Inferior parietal cortex (tissue), 1 donor: ENCODE results near the gene COASY.

Experiments used
- DNase-seq: peaks from one replicate; pipeline ENCODE4 v3.0.0-alpha.2; 2016; ENCODE audit errors: extremely low spot score

The COASY gene

GRCh38 chr17:42561897-42562387 lies at the start of gene COASY:
Gene COASY (plus strand): TSS chr17:42562148. CDS start chr17:42562623, 475 bp downstream.
- peak; percentile 99 for DNase-seq

GRCh38 chr17:42512246-42512645 lies 49.7 kb upstream of the COASY start:
- DNase-seq = no peak

- DNase-seq = no peak
Measured at GRCh38 chr17:42512733-42513251, 49.2 kb upstream of the COASY start.

- no peak for DNase-seq
Measured at GRCh38 chr17:42513686-42514085, 48.3 kb upstream of the COASY start.

GRCh38 chr17:42514279-42514678 lies 47.7 kb upstream of the COASY start:
- DNase-seq = no peak

- no peak for DNase-seq
Measured at GRCh38 chr17:42514867-42515266, 47.1 kb upstream of the COASY start.

- peak; percentile 79 for DNase-seq
Measured at GRCh38 chr17:42517516-42517915, 44.4 kb upstream of the COASY start.

- DNase-seq = peak; percentile 54
Measured at GRCh38 chr17:42518046-42518754, 43.7 kb upstream of the COASY start.

- DNase-seq = peak; percentile 15
Measured at GRCh38 chr17:42518755-42519545, 43.0 kb upstream of the COASY start.

GRCh38 chr17:42519546-42520491 lies 42.1 kb upstream of the COASY start:
- DNase-seq = peak; percentile 67

GRCh38 chr17:42520540-42520951 lies 41.4 kb upstream of the COASY start:
- no peak for DNase-seq

- no peak for DNase-seq
Measured at GRCh38 chr17:42521036-42521435, 40.9 kb upstream of the COASY start.

GRCh38 chr17:42521666-42522262 lies 40.2 kb upstream of the COASY start:
- DNase-seq = no peak

GRCh38 chr17:42522263-42522790 lies 39.6 kb upstream of the COASY start:
- DNase-seq = no peak

GRCh38 chr17:42522798-42523278 lies 39.1 kb upstream of the COASY start:
- no peak for DNase-seq

- no peak for DNase-seq
Measured at GRCh38 chr17:42525221-42525620, 36.7 kb upstream of the COASY start.

- no peak for DNase-seq
Measured at GRCh38 chr17:42526031-42526444, 35.9 kb upstream of the COASY start.

- no peak for DNase-seq
Measured at GRCh38 chr17:42527932-42528331, 34.0 kb upstream of the COASY start.

- DNase-seq = no peak
Measured at GRCh38 chr17:42529061-42529460, 32.9 kb upstream of the COASY start.

- no peak for DNase-seq
Measured at GRCh38 chr17:42530952-42531454, 30.9 kb upstream of the COASY start.
